WTC11 (cell line): Measurements from ENCODE around the gene PDE8A.

ENCODE experiments used
- ELF4 ChIP-seq: sonication (generic); formaldehyde crosslinking; IDR thresholded peaks from 2 replicates; pipeline ENCODE4 v1.8.1; 2022; ENCODE audit warnings: low read depth, mild to moderate bottlenecking, moderate library complexity, missing genetic modification reagents
- MLX ChIP-seq: sonication (generic); formaldehyde crosslinking; IDR thresholded peaks from 2 replicates; pipeline ENCODE4 v1.8.1; 2023; ENCODE audit warnings: mild to moderate bottlenecking, missing genetic modification reagents, moderate library complexity
- MXD4 ChIP-seq: fragments of 250-450 bp; sonication (Bioruptor Pico); IDR thresholded peaks from 2 replicates; pipeline ENCODE4 v1.8.0; 2021; ENCODE audit warnings: mild to moderate bottlenecking, moderate library complexity, borderline replicate concordance
- NFE2L1 ChIP-seq: sonication (generic); formaldehyde crosslinking; IDR thresholded peaks from 2 replicates; pipeline ENCODE4 v1.8.1; 2023; ENCODE audit warnings: missing genetic modification reagents
- NFYB ChIP-seq: sonication (generic); formaldehyde crosslinking; conservative IDR thresholded peaks from 2 replicates; pipeline ENCODE4 v1.8.0; 2022; ENCODE audit warnings: low read depth, missing genetic modification reagents
- SP1 ChIP-seq: sonication (generic); formaldehyde crosslinking; conservative IDR thresholded peaks from 2 replicates; pipeline ENCODE4 v1.8.1; 2022; ENCODE audit warnings: missing genetic modification reagents
- ZNF396 ChIP-seq: fragments of 250-450 bp; sonication (Bioruptor Pico); IDR thresholded peaks from 2 replicates; pipeline ENCODE4 v1.8.0; 2021; ENCODE audit warnings: mild to moderate bottlenecking, moderate library complexity, borderline replicate concordance
- TF ChIP-seq, protein P1 (sequence below): fragments of 200-600 bp; IDR thresholded peaks from 2 replicates; pipeline ENCODE4 v1.8.0; 2022; ENCODE audit warnings: antibody characterized with exemption

DNA sequence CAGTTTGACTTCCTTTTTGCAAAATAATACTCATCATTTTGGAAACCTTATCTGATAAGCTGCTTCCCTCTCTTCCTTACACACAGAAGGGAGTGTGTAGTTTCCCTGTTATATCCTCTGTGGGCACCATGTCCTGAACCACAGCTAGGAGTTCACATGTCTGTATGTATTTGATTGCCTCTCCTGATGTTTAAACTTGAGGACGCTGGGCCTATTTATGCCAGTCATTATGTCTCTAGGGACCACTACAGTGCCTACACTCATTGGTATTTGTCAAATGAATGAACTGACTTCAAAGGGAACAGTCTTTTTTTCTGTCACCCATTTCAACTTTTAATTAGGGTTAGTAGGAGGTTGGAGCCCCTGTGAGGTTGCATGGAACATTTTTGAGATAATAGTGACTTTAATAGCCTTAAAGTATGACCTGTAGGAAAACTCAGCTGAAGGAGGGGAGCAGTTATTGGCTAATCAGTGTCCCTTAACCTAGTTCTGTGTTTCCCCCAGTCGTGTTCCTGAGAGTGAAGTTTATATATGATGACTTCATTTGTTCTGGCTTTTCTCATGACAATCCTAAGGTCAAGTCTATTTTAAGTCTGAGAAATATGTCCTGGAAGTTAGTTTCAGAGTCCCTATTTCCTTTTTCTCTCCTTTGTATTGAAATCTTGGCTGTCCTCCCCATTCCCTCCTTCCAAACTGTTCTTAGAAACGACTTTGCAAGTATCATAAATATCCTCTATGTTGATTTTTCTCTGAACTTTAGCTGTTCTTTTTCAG, 28.9 kb downstream of the PDE8A start:
- TF ChIP-seq, protein P1, sequence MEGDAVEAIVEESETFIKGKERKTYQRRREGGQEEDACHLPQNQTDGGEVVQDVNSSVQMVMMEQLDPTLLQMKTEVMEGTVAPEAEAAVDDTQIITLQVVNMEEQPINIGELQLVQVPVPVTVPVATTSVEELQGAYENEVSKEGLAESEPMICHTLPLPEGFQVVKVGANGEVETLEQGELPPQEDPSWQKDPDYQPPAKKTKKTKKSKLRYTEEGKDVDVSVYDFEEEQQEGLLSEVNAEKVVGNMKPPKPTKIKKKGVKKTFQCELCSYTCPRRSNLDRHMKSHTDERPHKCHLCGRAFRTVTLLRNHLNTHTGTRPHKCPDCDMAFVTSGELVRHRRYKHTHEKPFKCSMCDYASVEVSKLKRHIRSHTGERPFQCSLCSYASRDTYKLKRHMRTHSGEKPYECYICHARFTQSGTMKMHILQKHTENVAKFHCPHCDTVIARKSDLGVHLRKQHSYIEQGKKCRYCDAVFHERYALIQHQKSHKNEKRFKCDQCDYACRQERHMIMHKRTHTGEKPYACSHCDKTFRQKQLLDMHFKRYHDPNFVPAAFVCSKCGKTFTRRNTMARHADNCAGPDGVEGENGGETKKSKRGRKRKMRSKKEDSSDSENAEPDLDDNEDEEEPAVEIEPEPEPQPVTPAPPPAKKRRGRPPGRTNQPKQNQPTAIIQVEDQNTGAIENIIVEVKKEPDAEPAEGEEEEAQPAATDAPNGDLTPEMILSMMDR, result no peak
- TF ChIP-seq MXD4 (CRISPR knock-in tag) (no peak), SP1 (CRISPR knock-in tag) (no peak), ZNF396 (no peak), NFYB (CRISPR knock-in tag) (no peak), ELF4 (CRISPR knock-in tag) (no peak), NFE2L1 (CRISPR knock-in tag) (no peak), MLX (no peak)
